ENCODE measurements around the gene SLC25A22. TPM values are rescaled to one million over a fixed set of nuclear protein-coding genes. Genes with fewer than 3 reads are reported as not detected.

The SLC25A22 gene
- total and polyA plus RNA-seq, 9 of the 15 experiments (the other 6 are each of a cell fraction or from before 2014, with no cell fraction given), result 0.41 to 55.4 (median 11.4) TPM

- TF ChIP-seq GMEB1 (CRISPR knock-in tag; IDR thresholded peaks at IDR 0.05) (no peak), ATF1 (CRISPR knock-in tag; IDR thresholded peaks at IDR 0.05) (no peak), ATF1 (tag; IDR thresholded peaks at IDR 0.05) (0 out of 2 replicates have a peak, but pooled peaks have one; percentile 34), HOXB6 (CRISPR knock-in tag; IDR thresholded peaks at IDR 0.05; ENCODE audit: borderline replicate concordance) (no peak), PHF8 (IDR thresholded peaks at IDR 0.05; ENCODE audit: borderline replicate concordance, low read length) (peak; percentile 63; the same call in 1 of the 2 replicates), E2F8 (IDR thresholded peaks at IDR 0.05; ENCODE audit: low read depth, partially characterized antibody) (no peak), MCM7 (IDR thresholded peaks at IDR 0.05) (no peak), POLR2B (IDR thresholded peaks at IDR 0.05; ENCODE audit: low read depth, partially characterized antibody) (no peak), ETS1 (conservative IDR thresholded peaks at IDR 0.05; ENCODE audit: control insufficient read depth, low read depth, low read length) (no peak; the same call in 1 of the 2 replicates), ZBTB5 (IDR thresholded peaks at IDR 0.05) (no peak), ZNF165 (CRISPR knock-in tag; IDR thresholded peaks at IDR 0.05; ENCODE audit: borderline replicate concordance) (no peak), RBM14 (IDR thresholded peaks at IDR 0.05; ENCODE audit: borderline replicate concordance, insufficient read depth, low read depth, low read length) (no peak), ZNF217 (CRISPR knock-in tag; IDR thresholded peaks at IDR 0.05) (no peak), MTA3 (IDR thresholded peaks at IDR 0.05; ENCODE audit: borderline replicate concordance) (no peak), HNRNPH1 (optimal IDR thresholded peaks at IDR 0.05; ENCODE audit: low read depth, low read length) (no peak), E2F6 (IDR thresholded peaks at IDR 0.05; ENCODE audit: borderline replicate concordance in 1 of 2, extremely low read depth in 1 of 2, insufficient read depth in 1 of 2, insufficient read length in 1 of 2, low read depth in 1 of 2, low read length in 1 of 2, poor library complexity in 1 of 2, severe bottlenecking in 1 of 2) (peak in 1 of 2 experiments; percentile 22), MAX (CRISPR knock-in tag; IDR thresholded peaks at IDR 0.05) (peak; percentile 85)
Observed at GRCh38 chr11:797296-798092, 587 bp downstream of the SLC25A22 start (continued).

Measured in K562 (cell line).